Measurements from ENCODE around the gene FAT1. TPM values are rescaled to one million over a fixed set of nuclear protein-coding genes. Genes with fewer than 3 reads are reported as not detected.

The FAT1 gene
- total and polyA plus RNA-seq, 7 donors = 12.6 to 146 (median 93.1) TPM

DNA sequence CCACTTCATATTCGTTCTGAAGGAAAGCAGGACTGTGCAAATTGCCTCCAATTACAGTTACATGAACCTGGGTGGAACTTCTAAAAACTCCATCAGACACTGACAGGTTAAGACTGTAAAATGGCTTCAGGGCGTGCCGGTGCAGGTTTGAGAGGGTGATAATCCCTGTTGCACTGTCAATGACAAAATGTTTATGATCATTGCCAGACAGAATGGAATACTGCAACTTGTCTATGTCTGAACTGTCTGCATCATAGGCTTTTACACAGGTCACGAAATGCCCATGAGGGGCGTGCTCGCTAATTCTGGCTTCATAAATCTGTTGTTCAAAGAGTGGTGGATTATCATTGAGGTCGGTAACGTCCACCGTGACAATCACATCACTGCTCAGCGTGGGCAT lies 104.6 kb downstream of the FAT1 start:
- TF ChIP-seq, protein P1, sequence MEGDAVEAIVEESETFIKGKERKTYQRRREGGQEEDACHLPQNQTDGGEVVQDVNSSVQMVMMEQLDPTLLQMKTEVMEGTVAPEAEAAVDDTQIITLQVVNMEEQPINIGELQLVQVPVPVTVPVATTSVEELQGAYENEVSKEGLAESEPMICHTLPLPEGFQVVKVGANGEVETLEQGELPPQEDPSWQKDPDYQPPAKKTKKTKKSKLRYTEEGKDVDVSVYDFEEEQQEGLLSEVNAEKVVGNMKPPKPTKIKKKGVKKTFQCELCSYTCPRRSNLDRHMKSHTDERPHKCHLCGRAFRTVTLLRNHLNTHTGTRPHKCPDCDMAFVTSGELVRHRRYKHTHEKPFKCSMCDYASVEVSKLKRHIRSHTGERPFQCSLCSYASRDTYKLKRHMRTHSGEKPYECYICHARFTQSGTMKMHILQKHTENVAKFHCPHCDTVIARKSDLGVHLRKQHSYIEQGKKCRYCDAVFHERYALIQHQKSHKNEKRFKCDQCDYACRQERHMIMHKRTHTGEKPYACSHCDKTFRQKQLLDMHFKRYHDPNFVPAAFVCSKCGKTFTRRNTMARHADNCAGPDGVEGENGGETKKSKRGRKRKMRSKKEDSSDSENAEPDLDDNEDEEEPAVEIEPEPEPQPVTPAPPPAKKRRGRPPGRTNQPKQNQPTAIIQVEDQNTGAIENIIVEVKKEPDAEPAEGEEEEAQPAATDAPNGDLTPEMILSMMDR (IDR thresholded peaks at IDR 0.05) = no peak
- TF ChIP-seq POLR2A (IDR thresholded peaks at IDR 0.05) (no peak), EP300 (IDR thresholded peaks at IDR 0.05) (no peak), POLR2AphosphoS5 (IDR thresholded peaks at IDR 0.05) (no peak)
- WGBS, 2 donors = 96 to 97% methylated on average over 10 of the region's 10 CpGs

DNA sequence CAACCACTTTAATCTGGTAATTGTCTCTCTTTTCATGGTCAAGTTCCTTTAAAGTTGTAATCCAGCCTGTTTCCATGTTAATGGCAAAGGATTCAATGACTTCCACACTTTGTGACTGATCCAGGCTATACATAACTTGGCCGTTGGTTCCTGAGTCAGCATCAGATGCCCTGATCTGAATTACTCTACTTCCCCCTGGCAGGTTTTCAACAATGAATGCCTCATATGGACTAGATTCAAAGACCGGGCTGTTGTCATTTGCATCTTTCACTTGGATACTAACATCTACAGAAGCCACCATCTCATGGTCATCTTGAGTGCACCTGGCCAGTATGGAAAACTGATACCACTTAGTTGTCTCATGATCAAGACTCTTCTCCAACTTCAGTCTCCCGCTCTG lies 105.7 kb downstream of the FAT1 start:
- intact Hi-C loops (cut with DNase I) = no loop called here
- H3K4me1 ChIP-seq = no peaks in the 10 kb centered on the region

More for the DNA sequence above, 104.6 kb downstream of the FAT1 start:
- no peak overlapping the region for H3K27ac ChIP-seq
- H3K4me1 ChIP-seq = peaks cover 0 to under 1% (median 0%) of the 10 kb centered on the region in 4 donors
- H3K27me3 ChIP-seq = no peaks in the 10 kb centered on the region
- peaks cover 8 to 58% (median 14%) of the 10 kb centered on the region in 4 donors for H3K36me3 ChIP-seq
- intact Hi-C loops (cut with DNase I) = no loop called here
- no peak for DNase-seq
- no peak overlapping the region for H3K4me3 ChIP-seq
- H3K9me3 ChIP-seq = no peaks in the 10 kb centered on the region

DNA sequence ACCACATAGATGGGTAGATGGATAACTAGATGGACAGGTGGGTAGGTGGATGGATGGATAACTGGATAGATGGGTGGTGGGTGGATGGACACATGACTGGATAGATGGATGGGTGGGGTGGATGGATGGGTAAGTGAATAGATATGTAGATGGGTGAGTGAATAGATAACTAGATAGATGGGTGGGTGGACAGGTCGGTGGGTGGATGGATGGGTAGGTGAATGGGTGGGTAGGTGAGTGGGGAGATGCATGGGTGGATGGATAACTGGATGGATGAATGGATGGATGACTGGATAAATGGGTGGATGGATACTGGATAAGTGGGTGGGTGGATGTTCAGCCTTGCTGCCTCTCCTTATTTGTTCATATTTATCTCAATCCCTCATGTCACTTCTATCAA lies 116.2 kb downstream of the FAT1 start:
- WGBS, 2 donors = 94 to 95% methylated on average over 1 of the region's 1 CpG

More for the DNA sequence above, 105.7 kb downstream of the FAT1 start:
- Histone ChIP-seq H3K9me3 (no peaks in the 10 kb centered on the region), H3K27ac (no peak overlapping the region), H3K36me3 (peaks cover 8 to 58% (median 15%) of the 10 kb centered on the region in 4 donors), H3K27me3 (no peaks in the 10 kb centered on the region), H3K4me3 (no peak overlapping the region)
- WGBS, 2 donors = 90 to 92% methylated on average over 3 of the region's 3 CpGs
- no peak for DNase-seq
- TF ChIP-seq EP300 (IDR thresholded peaks at IDR 0.05) = no peak
- no peak for TF ChIP-seq POLR2AphosphoS5 (IDR thresholded peaks at IDR 0.05)
- TF ChIP-seq, protein P1 (IDR thresholded peaks at IDR 0.05) = no peak
- TF ChIP-seq POLR2A (IDR thresholded peaks at IDR 0.05) = no peak

DNA sequence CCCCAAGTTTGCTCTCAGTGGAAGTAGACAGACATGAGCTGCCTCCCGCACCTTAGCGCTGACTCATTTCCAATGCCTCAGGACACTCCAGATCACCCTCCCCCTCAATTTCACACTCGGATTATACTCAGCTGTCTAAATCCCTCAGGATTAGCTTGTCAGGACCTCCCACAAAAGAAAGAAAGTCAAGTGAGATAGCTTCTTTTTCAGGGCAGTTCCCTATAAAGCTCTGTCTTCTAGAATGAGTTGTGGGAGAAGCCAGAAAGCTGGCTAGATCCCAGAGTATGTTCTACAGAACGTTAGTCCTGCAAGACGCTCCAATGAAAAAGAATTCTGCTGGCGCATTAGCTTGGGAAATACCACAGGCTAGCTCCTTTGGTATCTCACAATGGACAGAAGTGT lies 117.1 kb downstream of the FAT1 start:
- TF ChIP-seq, protein P1 (IDR thresholded peaks at IDR 0.05) = no peak
- no peak for TF ChIP-seq EP300 (IDR thresholded peaks at IDR 0.05)
- intact Hi-C loops (cut with DNase I) = no loop called here
- Histone ChIP-seq H3K4me3 (no peak overlapping the region), H3K4me1 (peaks cover 0 to 5% (median 0%) of the 10 kb centered on the region in 4 donors), H3K27me3 (no peaks in the 10 kb centered on the region), H3K27ac (peak overlapping the region in 2 of 4 donors; percentile 16 to 42), H3K9me3 (no peaks in the 10 kb centered on the region), H3K36me3 (peaks cover 27 to 87% (median 41%) of the 10 kb centered on the region in 4 donors)
- 83 to 89% methylated on average over 6 of the region's 6 CpGs for WGBS, 2 donors
- DNase-seq = no peak

More for the DNA sequence above, 116.2 kb downstream of the FAT1 start:
- Histone ChIP-seq H3K27me3 (no peaks in the 10 kb centered on the region), H3K36me3 (peaks cover 28 to 89% (median 43%) of the 10 kb centered on the region in 4 donors), H3K4me1 (peaks cover 0 to 5% (median 0%) of the 10 kb centered on the region in 4 donors), H3K9me3 (no peaks in the 10 kb centered on the region), H3K27ac (no peak overlapping the region), H3K4me3 (no peak overlapping the region)
- intact Hi-C loops (cut with DNase I) = no loop called here
- no peak for DNase-seq
- TF ChIP-seq POLR2A (IDR thresholded peaks at IDR 0.05) = no peak

DNA sequence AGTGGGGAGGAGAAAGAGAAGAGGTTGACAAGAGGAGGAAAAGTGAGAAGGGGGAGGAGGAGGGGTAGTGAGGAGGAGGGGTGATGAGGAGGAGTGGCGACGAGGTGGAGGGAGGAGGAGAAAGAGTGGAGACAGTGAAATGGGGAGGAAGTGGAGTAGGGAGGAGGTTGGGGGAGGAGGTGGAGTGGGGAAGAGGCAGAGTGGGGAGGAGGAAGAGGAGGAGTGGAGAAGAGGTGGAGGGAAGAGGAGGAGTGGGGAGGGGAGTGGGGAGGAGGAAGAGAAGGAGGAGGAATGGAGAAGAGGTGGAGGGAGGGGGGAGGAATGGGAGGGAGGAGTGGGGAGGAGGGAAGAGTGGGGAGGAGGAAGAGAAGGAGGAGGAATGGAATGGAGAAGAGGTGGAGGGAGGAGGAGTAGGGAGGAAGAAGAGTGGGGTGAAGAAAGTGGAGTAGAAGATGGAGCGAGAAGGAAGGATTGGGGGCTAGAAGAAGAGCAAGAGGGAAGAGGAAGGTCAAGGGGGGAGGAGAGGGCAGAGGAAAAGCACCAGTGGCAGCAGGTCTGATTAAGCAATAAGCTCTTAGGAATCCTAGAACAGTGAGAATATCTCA lies 118.3 kb downstream of the FAT1 start:
- TF ChIP-seq EP300 (IDR thresholded peaks at IDR 0.05) (no peak), POLR2A (IDR thresholded peaks at IDR 0.05) (no peak), POLR2AphosphoS5 (IDR thresholded peaks at IDR 0.05) (no peak)
- TF ChIP-seq, protein P1 (IDR thresholded peaks at IDR 0.05) = no peak
- Histone ChIP-seq H3K36me3 (peaks cover 22 to 89% (median 41%) of the 10 kb centered on the region in 4 donors), H3K9me3 (no peaks in the 10 kb centered on the region), H3K27ac (no peak overlapping the region), H3K27me3 (no peaks in the 10 kb centered on the region), H3K4me1 (peaks cover 0 to 5% (median 0%) of the 10 kb centered on the region in 4 donors), H3K4me3 (no peak overlapping the region)
- intact Hi-C loops (cut with DNase I) = no loop called here
- no peak for DNase-seq
- WGBS, 2 donors = 87 to 91% methylated on average over 3 of the region's 3 CpGs

Measured in sigmoid colon (tissue), 7 donors.